Stomach (tissue), 4 donors: ENCODE results near the gene TP53I3.

ENCODE experiments used
- CTCF ChIP-seq, 7 experiments: fragments of 450-650 bp in 4 of 7; fragments of 200-600 bp in 3 of 7; sonication (generic) in 3 of 7; IDR thresholded peaks; one replicate each; pipeline ENCODE4 v1.5.1; 2016 to 2019; ENCODE audit warnings: antibody characterized with exemption in 7 of 7, control low read depth in 2 of 7, mild to moderate bottlenecking in 1 of 7
- EP300 ChIP-seq: sonication (generic); formaldehyde crosslinking; IDR thresholded peaks from one replicate; pipeline ENCODE4 v1.6.1; 2017; ENCODE audit warnings: antibody characterized with exemption
- POLR2A ChIP-seq, 4 donors: fragments of 450-650 bp; IDR thresholded peaks; one replicate each; pipeline ENCODE4 v1.6.1; 2016; ENCODE audit warnings: antibody characterized with exemption in 4 of 4, control low read depth in 2 of 4, mild to moderate bottlenecking in 1 of 4, moderate library complexity in 1 of 4
- POLR2AphosphoS5 ChIP-seq, 3 donors: sonication (generic); formaldehyde crosslinking; IDR thresholded peaks; one replicate each; pipeline ENCODE4 v1.6.1; 2016; ENCODE audit warnings: antibody characterized with exemption in 3 of 3

- TF ChIP-seq CTCF (IDR thresholded peaks at IDR 0.05): no peak
- no peak for TF ChIP-seq EP300
- TF ChIP-seq POLR2A (IDR thresholded peaks at IDR 0.05): no peak
- TF ChIP-seq POLR2AphosphoS5 (IDR thresholded peaks at IDR 0.05): peak in 2 of 3 donors; percentile 73 to 78
These were observed 35.1 kb downstream of the TP53I3 start, which contains the start of gene FKBP1B for GRCh38 chr2:24049485-24050021.
